Stimulated activated CD8-positive, alpha-beta memory T cell treated with anti-CD3 and anti-CD28 coated beads, Interleukin-7, amount 100 ng/mL, for 4 hours (primary cell): Measurements from ENCODE around the gene UBE2E2.

Experiments used
- DNase-seq, 2 donors: peaks; one replicate each; pipeline ENCODE4 v3.0.0-alpha.2; 2020; ENCODE audit warnings: low read depth in 2 of 2

Gene UBE2E2

GRCh38 chr3:23193831-23194230, 9.3 kb upstream of the UBE2E2 start:
- DNase-seq = no peak

DNA sequence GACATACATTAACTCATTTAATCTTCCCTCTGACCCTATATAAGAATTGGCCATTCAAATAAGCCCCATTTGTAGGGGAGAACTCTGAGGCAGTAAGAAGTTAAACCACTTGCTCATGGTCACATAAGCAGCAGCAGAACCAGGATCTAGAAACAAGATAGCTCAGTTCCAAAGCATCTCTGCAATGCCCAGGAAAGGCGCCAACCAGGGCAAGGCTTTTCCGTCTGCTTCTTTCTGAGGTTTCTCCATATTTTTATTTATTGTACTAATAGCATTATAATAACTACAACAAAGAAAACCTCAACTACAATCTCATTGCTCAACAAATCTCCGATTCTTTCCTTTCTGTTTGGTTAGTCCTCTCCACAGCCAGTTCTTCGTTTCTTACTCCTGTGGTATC, 4.3 kb upstream of the UBE2E2 start:
- DNase-seq = no peak

DNA sequence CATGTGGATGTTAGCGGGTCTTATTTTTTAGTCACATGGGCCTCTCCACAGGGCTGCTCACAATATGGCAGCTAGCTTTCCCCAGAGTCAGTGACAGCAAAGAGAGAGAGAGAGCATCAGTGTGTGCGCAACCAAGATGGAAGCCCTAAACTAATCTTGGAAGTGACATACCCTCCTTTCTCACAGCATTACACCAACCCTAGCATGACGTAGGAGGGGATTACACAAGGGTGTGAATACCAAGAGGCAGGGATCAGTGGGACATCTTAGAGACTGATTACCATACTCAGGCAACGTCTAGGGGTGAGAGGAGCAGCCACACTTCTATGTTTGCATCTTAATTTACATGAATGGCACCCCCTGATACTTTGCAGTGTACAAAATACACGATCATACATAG, 3.5 kb upstream of the UBE2E2 start:
- no peak for DNase-seq

DNA sequence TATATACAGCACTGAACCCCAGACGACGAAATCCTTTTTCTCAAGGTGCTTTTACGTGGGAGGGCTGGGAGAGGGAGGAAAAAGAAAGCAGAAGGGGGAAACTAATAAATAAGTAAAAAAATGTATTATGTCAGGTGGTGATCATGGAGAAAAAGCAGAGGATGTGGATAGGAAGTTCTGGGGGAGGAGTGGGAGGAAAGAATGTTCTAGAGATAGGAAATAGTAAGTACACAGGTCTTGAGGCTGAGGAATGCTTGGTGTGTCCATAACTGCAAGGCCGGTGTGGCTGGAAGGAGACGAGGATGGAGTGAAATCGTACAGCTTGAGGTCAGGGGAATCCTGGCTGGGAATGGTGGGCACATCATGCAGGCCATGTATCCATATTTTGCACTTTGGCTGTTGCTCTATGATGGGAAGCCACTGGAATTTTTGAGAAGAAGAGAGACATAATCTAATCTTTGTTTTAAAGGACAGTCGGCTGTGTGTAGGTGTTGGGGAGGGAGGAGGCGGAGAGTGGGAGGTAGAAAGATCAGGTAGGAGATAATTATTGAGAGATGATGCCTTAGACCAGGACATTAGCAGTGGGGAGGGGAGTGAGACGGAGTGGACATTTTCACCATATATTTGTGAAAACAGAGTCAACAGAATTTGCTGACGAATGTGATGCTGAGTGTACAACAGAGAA, 1.8 kb upstream of the UBE2E2 start:
- no peak for DNase-seq

DNA sequence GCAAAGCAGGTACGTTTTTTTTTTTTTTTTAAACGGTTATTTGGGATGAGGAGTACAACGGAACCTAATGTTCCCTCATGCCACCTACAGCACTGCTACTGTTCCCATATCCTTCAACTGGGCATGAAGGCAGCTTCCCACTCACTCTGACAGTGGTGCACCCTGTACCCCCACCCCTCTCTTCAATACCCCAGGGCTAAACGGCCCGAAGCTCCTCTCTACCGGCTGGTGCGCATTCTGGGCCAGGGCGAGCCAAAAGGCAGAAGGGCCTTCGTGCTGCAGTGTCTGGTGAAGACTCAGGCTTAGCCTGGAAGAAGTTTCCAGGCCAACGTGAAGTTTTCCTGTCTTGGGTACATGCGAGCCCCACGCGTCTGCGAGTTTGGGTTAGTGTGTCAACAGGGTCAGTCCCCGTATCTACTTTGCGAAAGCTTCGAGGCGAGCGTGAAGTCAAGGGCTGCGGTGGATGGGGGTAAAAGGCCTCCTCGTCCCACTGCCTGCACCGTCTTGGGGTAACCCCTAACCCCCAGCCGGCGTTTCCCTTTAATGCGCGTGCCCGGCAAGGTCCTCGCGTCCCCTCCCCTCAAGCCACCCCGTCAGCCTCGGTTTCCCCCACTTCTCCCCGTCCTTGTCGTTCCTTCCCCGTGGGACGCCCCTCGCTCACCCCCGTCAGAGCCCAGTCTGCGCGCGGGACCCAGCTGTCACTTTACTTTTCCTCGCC, 765 bp upstream of the UBE2E2 start:
- peak in 1 of 2 donors; percentile 3 for DNase-seq

DNA sequence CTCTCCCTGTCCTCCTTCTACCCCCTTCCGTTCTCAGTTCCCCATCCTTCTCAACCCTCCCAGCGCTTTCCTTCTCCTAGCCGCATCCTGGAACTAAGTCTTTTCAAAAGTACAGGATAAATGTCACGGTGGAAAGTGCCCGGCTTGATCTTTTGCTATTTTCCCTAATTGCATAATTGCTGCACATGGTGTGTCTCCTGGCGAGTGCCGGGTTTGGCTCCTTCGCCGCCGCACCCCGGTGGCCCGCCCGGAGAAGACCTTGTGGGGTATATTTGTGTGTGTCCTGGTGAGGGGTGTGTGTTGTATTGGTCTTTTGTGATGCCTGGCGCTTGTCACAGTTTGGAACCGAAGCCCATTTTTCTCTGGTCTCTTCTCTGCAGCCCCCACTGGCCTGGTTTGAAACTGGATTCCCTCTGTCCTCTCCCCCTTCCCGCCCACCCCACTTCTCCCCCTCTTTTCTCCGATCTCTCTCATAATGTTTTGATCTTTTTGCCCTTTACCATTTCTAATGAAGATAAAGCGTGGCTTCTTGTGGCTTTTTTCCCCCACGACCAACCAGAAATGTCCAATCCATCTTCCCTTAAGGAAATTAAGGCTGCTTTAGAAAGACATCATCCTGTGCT, 692 bp downstream of the UBE2E2 start:
- DNase-seq = no peak

DNA sequence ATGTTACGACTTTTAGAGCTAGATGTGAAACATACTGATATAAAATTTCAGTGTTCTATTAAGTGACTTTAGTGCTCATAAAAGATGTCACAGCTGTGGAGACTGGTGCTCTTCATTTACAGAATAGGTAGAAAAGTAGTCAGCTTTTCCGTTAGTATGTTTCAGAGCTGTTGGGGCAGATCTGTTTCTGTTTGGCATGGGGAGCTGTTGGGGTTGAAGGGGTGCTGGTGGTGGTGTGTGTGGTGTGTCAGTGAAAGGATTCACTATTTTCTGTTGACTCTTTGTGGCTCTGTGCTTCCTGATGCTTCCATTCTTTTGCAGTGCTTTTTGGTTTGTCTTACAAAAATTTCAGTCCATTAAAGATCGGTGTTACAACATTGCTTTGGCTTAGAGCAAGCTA, 3.2 kb downstream of the UBE2E2 start:
- DNase-seq = no peak

GRCh38 chr3:23209103-23209502, 6.0 kb downstream of the UBE2E2 start:
- DNase-seq = no peak

GRCh38 chr3:23209747-23210487, 6.8 kb downstream of the UBE2E2 start:
- no peak for DNase-seq

- DNase-seq = no peak
These were observed 10.7 kb downstream of the UBE2E2 start for GRCh38 chr3:23213813-23214212.

DNA sequence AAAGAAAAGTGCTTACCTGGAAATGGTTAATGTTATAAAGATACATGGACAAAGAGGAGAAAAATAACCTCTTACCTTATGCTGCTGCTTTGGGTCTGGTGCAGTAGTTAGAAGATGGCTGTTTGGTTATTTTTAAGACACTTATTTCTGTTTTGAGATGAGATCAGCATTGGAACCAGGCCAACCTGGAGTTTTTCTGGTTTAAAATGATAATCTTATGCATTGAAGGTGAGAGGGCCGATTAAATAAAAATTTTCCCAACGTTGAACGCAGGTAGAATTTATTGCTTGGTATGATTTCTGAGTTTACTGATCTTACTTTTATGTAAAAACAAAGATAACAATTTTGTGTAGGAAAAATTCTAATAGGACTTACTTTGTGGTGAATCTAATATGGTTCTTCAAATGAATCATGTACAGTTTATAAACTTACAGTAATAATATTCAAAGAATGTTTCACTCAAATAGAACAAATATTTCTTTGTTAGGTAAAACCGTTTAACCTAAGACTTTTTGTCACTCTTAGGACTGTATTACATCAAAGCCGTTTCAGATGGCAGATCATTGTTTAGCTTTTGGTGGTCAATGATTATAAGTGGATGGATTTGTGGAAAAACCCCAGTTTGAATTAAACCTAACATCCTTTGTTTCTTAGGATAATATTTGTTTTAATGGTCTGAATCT, 14.9 kb downstream of the UBE2E2 start:
- DNase-seq = no peak

GRCh38 chr3:23219117-23219516, 16.0 kb downstream of the UBE2E2 start:
- DNase-seq = no peak

- DNase-seq = no peak
These were observed 16.4 kb downstream of the UBE2E2 start for GRCh38 chr3:23219552-23219951.

DNA sequence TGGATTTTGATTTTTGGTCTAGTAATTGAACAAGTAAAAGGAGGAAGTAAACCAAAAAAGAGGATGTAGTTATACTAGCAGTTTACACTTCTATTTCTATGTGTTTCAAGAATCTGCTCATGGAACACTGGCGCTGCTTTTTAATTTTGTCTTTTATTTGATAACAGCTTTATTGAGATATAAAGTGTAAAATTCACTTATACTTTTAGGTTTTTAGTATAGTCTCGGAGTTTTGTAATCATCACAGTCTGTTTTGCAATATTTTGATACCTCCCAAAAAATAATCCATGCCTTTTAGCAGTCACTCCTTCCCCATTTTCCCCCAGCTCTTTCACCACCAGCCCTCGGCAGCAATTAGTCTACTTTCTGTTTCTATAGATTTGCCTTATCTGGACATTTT, 18.0 kb downstream of the UBE2E2 start:
- DNase-seq = no peak

- no peak for DNase-seq
These were observed 28.9 kb downstream of the UBE2E2 start for GRCh38 chr3:23232016-23232415.

DNA sequence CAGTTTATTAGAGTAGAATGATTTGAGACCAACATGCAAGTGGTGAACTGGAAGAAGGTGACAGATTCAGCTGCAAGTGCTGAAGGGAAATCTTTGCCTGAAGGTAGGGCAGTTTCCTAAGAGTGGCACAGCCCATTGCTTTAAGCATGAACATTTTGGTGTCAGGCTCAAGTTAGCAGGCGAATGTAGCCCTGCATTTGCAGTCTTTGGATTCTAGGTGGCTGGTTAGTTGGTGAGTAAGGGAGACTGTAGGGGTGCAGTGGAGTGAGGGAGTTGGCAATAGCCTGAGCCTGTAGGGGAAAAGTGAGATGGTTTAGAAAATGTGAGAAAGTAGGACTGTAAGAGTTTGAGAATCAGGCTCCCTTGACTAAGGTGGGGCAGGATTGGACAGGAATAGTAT, 29.7 kb downstream of the UBE2E2 start:
- DNase-seq = no peak

- no peak for DNase-seq
These were observed 32.1 kb downstream of the UBE2E2 start for GRCh38 chr3:23235264-23235663.

- no peak for DNase-seq
These were observed 33.8 kb downstream of the UBE2E2 start for GRCh38 chr3:23236890-23237289.

DNA sequence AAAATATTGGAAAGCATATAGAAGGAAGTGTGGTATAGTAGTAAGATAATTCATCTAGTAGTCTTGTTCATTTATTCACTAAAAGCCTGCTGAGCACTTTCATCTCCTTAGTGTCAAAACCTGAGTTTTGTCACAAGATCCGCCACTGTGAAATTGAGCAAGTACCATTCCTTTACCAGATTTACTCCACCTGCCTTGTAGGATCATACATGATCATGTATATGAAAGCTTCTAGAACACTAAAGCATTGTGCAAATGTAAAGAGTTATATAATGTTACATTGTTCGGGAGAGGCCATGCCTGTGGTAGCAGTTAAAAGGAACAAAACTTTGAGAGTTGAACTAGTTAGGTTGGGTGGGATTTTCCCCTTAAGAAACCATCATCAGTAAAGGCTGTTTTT, 35.0 kb downstream of the UBE2E2 start:
- no peak for DNase-seq

GRCh38 chr3:23238578-23238977, 35.5 kb downstream of the UBE2E2 start:
- no peak for DNase-seq

DNA sequence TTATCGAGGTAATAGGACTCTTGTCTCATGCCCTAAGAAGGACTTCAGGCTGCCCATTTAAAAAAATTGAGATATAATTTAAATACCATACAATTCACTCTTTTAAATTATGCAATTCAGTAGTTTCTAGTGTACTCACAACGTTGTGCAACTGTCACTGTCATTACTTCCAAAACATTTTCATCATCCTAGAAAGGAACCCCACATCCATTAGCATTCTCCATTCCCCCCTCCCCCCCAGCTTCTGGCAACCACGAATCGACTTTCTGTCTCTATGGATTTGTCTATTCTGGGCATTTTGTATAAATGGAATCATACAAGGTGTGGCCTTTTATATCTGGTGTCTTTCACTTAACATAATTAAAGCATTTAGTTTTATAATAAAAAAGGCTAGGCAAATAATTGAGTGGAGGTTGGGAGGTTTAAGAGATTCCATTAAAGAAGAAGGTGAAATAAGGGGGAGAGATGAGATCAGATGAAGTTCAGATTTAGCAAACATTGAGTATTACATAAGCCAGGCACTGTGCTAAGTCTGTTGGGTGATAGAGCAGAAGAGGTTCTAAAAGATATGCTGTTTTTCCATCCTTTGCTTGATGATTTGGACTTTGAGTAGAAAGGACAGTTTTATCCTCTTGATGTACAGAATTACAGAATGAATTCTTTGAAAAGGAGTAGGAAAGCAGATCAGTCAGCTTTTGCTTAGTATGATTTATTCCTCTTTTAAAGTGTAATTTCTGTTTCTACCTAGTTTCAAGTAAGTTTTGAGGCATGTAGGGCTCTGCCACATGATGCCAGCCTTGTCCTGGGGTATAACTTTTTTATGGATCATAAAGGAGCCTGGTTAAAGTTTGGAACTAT, 36.3 kb downstream of the UBE2E2 start:
- DNase-seq = no peak
